ENCODE data around the gene CENPVL3.

DNA sequence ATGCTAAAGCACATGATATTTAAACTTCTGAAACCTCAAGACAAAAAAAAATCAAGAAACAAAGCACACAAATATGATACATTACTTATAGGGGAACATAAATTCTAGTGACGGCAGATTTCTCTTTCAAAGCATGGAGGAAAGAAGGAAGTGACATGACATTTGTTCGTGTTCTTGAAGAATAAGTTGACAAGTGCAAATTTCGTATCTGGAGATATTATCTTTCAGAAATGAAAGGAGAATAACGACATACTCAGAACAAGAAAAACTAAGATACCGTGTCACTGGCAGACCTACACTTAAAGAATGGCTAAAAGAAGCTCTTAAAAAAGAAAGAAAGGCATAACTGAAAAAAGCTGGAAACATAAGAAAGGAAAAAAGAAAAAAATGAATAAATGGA, 47.3 kb upstream of the CENPVL3 start:
- no peak for TF ChIP-seq TCF7L2 (IDR thresholded peaks at IDR 0.05; ENCODE audit: borderline replicate concordance, extremely low read depth, insufficient read depth, insufficient read length)
- no peak for TF ChIP-seq POLR2AphosphoS5 (IDR thresholded peaks at IDR 0.05; ENCODE audit: low read depth, low read length)
- no peak for TF ChIP-seq POLR2A (IDR thresholded peaks at IDR 0.05; ENCODE audit: borderline replicate concordance, extremely low read depth, insufficient read depth, insufficient read length)
- TF ChIP-seq CBX3 (IDR thresholded peaks at IDR 0.05; ENCODE audit: low read depth), result no peak
- TF ChIP-seq, protein P1, sequence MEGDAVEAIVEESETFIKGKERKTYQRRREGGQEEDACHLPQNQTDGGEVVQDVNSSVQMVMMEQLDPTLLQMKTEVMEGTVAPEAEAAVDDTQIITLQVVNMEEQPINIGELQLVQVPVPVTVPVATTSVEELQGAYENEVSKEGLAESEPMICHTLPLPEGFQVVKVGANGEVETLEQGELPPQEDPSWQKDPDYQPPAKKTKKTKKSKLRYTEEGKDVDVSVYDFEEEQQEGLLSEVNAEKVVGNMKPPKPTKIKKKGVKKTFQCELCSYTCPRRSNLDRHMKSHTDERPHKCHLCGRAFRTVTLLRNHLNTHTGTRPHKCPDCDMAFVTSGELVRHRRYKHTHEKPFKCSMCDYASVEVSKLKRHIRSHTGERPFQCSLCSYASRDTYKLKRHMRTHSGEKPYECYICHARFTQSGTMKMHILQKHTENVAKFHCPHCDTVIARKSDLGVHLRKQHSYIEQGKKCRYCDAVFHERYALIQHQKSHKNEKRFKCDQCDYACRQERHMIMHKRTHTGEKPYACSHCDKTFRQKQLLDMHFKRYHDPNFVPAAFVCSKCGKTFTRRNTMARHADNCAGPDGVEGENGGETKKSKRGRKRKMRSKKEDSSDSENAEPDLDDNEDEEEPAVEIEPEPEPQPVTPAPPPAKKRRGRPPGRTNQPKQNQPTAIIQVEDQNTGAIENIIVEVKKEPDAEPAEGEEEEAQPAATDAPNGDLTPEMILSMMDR (IDR thresholded peaks at IDR 0.05 in 2 of 3, conservative IDR thresholded peaks at IDR 0.05 in 1 of 3; ENCODE audit: borderline replicate concordance in 1 of 3, insufficient read depth in 1 of 3, low read depth in 2 of 3, low read length in 2 of 3), result no peak
- no peak for TF ChIP-seq EZH2phosphoT487 (IDR thresholded peaks at IDR 0.05; ENCODE audit: borderline replicate concordance)
- no peak for TF ChIP-seq EZH2 (IDR thresholded peaks at IDR 0.05)
- no peak for TF ChIP-seq YY1 (IDR thresholded peaks at IDR 0.05; ENCODE audit: extremely low read depth, insufficient replicate concordance, low read depth, low read length)
- TF ChIP-seq, protein P2, sequence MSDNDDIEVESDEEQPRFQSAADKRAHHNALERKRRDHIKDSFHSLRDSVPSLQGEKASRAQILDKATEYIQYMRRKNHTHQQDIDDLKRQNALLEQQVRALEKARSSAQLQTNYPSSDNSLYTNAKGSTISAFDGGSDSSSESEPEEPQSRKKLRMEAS (IDR thresholded peaks at IDR 0.05), result no peak
- no peak for TF ChIP-seq JUND (IDR thresholded peaks at IDR 0.05)
